HEK293T (cell line): ENCODE data around the gene IL17RD.

Experiments used
- ARNT ChIP-seq: fragments of 450-650 bp; IDR thresholded peaks from 2 replicates; pipeline ENCODE4 v1.6.1; 2017; ENCODE audit warnings: mild to moderate bottlenecking
- ELF4 ChIP-seq: fragments of 450-650 bp; IDR thresholded peaks from 2 replicates; pipeline ENCODE4 v1.6.1; 2017; ENCODE audit warnings: antibody characterized with exemption
- HDGF ChIP-seq: fragments of 450-650 bp; IDR thresholded peaks from 2 replicates; pipeline ENCODE4 v1.6.1; 2017; ENCODE audit warnings: antibody characterized with exemption, borderline replicate concordance
- LEF1 ChIP-seq: fragments of 450-650 bp; IDR thresholded peaks from 2 replicates; pipeline ENCODE4 v1.6.1; 2017; ENCODE audit warnings: mild to moderate bottlenecking, borderline replicate concordance
- SUZ12 ChIP-seq: fragments of 450-650 bp; IDR thresholded peaks from 2 replicates; pipeline ENCODE4 v1.6.1; 2016; ENCODE audit warnings: mild to moderate bottlenecking
- TARDBP ChIP-seq: fragments of 450-650 bp; IDR thresholded peaks from 2 replicates; pipeline ENCODE4 v1.6.1; 2016

- TF ChIP-seq ELF4 (no peak), TARDBP (no peak), SUZ12 (no peak), HDGF (no peak), ARNT (no peak), LEF1 (no peak)
Measured at GRCh38 chr3:57164217-57164656, 916 bp downstream of the IL17RD start.
